Suppressor macrophage treated with lipopolysaccharide for 1 hour (primary cell): Measurements from ENCODE around the gene MRPL9.
"Not testable (repeated sequence)": the region's sequence is repeated elsewhere in the genome, so short reads cannot be mapped to it uniquely, and the experiment has no call there.

Experiments used
- DNase-seq, 3 donors: peaks; one replicate each; pipeline ENCODE4 v3.0.0-alpha.2; 2020 to 2022

MRPL9 gene

DNA sequence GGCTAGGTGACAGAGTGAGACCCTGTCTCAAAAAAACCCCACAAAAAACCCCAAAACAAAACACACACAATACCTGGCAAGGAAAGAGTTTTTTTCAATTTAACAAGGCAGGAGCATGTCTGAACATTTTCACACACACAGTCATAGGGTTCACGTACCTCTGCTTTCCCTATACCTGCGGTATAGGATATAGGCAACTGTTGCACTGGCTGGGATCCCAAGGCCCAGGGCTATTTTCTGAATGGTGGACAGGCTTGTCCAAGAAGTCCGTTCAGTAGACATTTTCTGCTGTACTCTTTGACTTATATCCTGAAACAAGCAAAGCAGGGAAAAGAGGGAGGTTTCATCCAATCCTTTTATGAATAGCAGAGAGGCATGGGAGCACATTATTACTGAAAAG lies 19.4 kb upstream of the MRPL9 start:
- no peak for DNase-seq

DNA sequence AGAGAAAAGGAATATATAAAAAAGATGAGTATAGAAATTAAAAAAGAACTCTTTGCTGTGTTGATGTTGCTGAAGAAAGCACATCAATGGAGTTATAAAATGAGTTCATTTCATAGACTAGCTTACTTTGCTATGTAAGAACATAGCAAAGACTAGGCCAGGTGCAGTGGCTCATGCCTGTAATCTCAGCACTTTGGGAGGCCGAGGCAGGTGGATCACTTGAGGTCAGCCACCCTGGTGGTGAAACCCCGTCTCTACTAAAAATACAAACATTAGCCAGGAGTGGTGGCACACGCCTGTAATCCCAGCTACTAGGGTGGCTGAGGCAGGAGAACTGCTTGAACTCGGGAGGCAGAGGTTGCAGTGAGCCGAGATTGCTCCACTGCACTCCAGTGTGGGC lies 18.7 kb upstream of the MRPL9 start:
- not testable (repeated sequence) for DNase-seq

- DNase-seq, result peak; percentile 27 to 58 (median 56)
Measured at GRCh38 chr1:151780736-151781135, 17.4 kb upstream of the MRPL9 start.

DNA sequence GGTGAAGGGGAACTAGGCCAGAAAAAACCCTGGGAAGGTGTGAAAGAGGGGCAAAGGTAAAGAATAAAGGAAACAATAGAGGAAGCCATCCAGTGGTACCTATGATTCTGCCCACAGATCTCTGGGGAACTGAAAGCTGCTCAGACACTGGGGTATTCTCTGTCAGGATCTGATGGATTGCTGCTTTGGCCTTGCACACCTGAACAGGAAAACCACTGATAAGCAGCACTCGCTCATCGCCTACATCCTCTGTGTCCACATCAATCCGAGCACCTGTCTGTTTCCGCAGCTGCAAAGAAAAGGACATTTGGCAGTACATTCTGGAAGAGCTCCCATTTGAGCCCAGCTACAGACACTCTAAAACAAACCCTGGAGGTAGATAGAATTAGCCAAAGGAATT lies 16.6 kb upstream of the MRPL9 start:
- no peak for DNase-seq

GRCh38 chr1:151777317-151777716 lies 14.0 kb upstream of the MRPL9 start:
- DNase-seq, result no peak

DNA sequence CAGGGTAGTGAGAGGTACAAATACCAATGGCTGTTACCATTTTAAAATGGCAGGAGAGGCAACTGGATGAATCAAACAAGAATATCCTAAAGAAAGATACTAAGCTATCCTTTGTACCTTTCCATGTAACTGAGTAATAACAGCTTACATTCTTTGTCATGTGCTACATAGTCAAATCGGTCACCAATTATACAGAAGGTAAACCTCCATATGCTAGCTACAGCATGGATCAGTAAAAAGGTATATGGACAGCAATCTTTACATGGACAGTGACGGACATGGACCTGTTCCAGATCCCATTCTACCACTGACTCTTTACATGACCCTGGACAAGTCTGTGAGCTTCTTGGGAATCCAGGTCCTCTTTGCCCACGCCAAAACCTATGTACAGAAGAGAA lies 13.4 kb upstream of the MRPL9 start:
- DNase-seq, result no peak

- no peak for DNase-seq
Measured at GRCh38 chr1:151775894-151776664, 12.8 kb upstream of the MRPL9 start.

- DNase-seq, result no peak
Measured at GRCh38 chr1:151774256-151774922, 11.1 kb upstream of the MRPL9 start.

GRCh38 chr1:151773702-151774101 lies 10.4 kb upstream of the MRPL9 start:
- DNase-seq, result no peak

GRCh38 chr1:151769270-151769669 lies 6.0 kb upstream of the MRPL9 start:
- not testable (repeated sequence) for DNase-seq

DNA sequence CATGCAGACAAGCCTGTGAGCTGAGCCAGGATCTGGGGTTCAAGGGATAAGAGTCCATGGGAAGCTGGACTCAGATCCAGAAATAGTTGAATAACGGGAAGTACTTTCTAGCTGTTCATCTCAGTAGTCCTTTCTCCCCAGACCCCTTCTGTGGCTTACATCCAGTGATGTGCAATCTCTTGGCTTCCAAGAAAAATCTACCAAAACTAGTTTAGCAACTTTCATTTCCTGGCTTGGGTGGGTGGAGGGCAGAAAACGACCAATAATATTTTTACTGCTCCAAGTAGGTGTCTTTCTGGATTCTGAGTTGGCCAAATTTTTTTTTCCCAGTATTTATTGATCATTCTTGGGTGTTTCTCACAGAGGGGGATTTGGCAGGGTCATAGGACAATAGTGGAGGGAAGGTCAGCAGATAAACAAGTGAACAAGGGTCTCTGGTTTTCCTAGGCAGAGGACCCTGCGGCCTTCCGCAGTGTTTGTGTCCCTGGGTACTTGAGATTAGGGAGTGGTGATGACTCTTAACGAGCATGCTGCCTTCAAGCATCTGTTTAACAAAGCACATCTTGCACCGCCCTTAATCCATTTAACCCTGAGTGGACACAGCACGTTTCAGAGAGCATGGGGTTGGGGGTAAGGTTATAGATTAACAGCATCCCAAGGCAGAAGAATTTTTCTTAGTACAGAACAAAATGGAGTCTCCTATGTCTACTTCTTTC lies 5.2 kb upstream of the MRPL9 start:
- DNase-seq, result not testable (repeated sequence)

DNA sequence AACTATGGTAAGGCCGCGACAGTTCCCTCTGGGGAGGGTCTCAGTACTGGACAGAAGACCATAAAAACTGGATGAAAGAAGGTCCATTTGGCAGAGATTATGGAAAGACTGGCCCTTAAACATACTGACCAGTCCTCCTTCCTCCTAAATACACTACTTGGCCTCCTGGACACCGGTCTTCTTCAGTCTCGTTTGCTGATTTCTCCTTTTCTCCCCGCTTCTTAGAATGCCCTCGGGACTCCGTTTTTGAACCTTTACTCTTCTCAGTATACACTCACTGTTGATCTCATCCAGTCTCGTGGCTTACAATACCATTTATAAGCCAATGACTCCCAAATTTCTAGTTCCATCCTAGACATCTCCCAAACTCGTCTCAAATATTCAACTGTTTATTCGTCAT lies 694 bp upstream of the MRPL9 start:
- DNase-seq, result no peak

- DNase-seq, result no peak
Measured at GRCh38 chr1:151760597-151761385, 2.5 kb downstream of the MRPL9 start.

- no peak for DNase-seq
Measured at GRCh38 chr1:151759241-151759640, 4.1 kb downstream of the MRPL9 start.

DNA sequence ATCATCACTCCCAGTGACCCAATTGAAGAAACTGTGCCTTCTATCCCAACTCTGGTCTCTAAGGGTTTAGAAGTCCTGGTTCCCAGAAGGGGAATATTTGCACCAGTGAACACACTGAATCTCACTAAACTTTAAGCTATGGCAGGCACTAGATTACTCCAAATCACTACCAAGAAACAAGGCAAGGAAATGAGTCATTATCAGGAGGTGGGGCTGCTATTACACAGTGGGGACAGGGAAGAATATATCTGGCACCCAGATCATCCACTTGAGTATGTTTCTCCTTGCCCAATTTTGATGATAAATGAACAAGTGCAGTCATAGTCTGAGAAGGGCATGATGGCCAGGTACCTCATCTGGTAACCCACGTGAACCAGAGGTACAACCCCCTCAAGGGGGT lies 7.0 kb downstream of the MRPL9 start:
- DNase-seq, result peak; percentile 33 to 43 (median 40)

DNA sequence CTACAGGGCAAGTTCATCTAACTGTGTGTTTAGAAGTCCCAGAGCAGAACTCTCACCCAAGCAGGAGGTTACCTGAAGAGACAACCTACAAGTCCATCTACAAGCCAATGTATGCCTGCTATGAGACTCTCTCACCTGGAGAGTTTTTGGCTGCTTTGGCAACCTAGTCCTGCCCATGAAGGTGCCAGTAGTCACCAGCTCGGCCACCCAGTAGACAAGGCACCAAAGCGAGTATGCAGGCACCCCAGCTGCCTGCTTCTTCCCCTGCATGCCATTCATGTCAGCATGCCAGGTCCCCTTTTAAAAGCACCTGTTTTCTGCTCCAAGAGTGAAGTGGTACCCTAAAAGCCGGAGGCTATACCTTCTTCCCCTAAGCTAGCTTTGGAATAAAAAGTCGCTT lies 21.8 kb downstream of the MRPL9 start:
- no peak for DNase-seq

DNA sequence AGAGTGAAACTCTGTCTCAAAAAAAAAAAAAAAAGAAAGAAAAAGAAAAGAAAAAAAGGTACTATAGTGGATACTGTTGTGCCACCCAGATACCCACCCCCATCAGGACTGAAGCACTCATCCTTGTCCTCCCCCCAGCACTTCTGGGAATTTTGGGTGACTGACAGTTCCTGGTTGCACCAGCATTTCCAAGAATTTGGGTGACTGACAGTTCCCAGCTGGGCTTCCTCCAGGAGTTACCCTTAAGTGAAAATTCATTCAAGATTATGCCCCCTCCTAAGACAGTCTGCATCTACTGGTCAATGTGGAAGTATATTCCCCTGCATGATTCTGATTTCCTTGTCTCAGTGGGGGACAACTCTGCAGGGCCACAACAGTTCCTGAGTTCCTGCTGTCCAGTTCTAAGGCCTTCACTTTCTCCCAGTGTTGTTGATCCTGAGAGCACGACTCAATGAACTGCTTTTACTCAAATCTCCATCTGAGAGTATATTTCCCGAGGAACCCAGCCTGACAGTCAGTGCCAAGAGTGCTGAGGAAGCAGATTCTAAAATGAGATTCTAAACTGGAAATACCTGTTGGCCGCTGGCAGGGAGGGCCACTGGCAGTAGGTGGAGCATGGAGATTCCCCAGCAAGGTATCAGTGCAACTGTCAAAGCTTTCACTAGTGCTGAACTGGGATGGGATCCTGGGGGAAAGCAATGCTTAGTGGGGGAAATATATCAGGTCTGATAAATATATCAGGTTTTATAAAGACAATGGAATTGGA lies 23.5 kb downstream of the MRPL9 start:
- DNase-seq, result peak in 2 of 3 donors; percentile 25 to 69

DNA sequence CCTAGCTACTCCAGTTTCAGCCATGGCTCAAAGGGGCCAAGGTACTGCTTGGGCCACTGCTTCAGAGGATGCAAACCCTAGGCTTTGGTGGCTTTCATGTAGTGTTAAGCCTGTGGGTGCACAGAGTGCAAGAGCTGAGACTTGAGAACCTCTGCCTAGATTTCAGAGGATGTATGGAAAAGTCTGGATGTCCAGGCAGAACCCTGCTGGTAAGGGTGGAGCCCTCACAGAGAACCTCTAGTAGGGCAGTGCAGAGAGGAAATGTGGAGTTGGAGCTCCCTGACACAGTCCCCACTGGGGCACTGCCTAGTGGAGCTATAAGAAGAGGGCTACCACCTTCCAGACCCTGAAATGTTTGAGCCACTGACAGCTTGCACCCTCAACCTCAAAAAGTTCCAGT lies 25.8 kb downstream of the MRPL9 start:
- DNase-seq, result no peak

DNA sequence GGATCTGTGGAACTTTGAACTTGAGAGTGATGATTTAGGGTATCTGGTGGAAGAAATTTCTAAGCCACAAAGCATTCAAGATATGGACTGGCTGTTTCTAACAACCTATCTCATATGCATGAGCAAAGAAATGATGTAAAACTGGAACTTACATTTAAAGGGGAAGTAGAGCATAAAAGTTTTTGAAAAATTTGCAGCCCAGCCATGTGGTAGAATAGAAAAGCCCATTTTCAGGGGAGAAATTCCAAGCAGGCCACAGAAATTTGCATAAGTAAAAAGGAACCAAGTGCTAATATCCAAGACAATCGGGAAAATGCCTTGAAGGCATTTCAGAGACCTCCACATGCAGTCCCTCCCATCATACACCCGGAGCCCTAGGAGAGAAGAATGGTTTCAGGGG lies 26.3 kb downstream of the MRPL9 start:
- DNase-seq, result peak; percentile 55 to 79 (median 72)

- DNase-seq, result not testable (repeated sequence)
Measured at GRCh38 chr1:151733995-151734394, 29.3 kb downstream of the MRPL9 start.

DNA sequence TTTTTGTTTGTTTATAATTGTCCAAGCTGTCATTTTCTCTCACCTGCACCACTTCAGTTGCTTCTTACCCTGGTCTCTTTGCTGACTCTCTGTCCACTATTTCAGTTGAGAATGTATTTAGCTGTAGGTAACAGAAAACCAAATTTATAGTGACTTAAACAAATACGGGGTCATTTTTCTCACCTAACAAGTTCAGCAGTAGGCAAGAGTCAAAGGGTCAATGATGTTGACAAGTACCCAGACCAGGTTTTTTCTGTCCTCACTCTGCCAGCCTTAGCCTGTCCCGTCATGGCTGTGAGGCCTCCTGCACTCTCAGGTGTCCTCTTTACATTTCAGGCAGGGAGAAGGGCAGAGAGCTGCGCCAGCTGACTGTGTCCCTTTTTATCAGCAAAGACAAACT lies 30.2 kb downstream of the MRPL9 start:
- DNase-seq, result no peak

DNA sequence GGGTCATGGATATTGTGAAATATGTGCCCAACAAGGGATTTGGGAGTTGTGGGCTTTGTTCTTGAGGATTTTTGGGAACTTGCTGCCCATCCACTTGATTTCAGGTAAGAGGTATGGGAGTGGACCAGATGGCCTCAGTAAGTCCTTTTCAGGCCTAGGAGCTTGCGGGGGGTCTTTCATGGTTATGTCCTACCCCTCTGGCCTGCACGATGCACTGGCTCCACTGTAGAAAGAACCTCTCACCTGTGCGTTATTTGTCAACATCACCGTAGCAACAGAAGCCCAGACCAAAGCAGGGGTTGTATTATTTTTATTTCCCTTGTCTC lies 33.4 kb downstream of the MRPL9 start:
- no peak for DNase-seq
